Mammary epithelial cell (primary cell): ENCODE measurements around the gene SHROOM1.

Experiments used
- EZH2 ChIP-seq: IDR thresholded peaks from 2 replicates; pipeline ENCODE4 v1.6.1; 2012; ENCODE audit warnings: low read length, inconsistent platforms, borderline replicate concordance
- TF ChIP-seq, protein P1 (sequence below), 2 donors: IDR thresholded peaks in 1 of 2; conservative IDR thresholded peaks in 1 of 2; 2 replicates each; pipeline ENCODE4 v1.5.1; 2011 to 2012; ENCODE audit warnings: inconsistent platforms in 2 of 2, low read length in 2 of 2, mild to moderate bottlenecking in 2 of 2, control low read depth in 1 of 2, low read depth in 1 of 2; ENCODE audit not compliant: insufficient read depth in 1 of 2; ENCODE audit errors: extremely low read depth in 1 of 2

DNA sequence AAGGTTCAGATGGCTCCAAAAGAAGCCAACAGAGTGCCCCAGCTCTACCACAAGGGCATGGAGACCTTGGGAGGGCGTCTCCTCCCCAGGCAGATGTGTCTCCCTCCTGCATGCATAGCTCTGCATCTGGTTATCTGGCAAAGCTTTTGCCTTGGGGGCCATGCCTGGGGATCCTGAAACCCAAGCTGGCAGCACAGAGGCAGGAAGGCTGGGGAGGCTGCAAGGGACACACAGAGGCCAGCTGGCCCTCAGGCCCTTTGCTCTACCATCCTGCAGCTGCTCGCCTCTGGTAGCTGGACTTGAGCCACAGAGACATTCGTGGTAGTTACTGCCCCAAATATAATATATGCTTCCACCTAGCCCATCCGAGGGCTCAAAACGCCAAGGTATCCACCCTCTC lies 57.3 kb downstream of the SHROOM1 start:
- TF ChIP-seq, protein P1, sequence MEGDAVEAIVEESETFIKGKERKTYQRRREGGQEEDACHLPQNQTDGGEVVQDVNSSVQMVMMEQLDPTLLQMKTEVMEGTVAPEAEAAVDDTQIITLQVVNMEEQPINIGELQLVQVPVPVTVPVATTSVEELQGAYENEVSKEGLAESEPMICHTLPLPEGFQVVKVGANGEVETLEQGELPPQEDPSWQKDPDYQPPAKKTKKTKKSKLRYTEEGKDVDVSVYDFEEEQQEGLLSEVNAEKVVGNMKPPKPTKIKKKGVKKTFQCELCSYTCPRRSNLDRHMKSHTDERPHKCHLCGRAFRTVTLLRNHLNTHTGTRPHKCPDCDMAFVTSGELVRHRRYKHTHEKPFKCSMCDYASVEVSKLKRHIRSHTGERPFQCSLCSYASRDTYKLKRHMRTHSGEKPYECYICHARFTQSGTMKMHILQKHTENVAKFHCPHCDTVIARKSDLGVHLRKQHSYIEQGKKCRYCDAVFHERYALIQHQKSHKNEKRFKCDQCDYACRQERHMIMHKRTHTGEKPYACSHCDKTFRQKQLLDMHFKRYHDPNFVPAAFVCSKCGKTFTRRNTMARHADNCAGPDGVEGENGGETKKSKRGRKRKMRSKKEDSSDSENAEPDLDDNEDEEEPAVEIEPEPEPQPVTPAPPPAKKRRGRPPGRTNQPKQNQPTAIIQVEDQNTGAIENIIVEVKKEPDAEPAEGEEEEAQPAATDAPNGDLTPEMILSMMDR (conservative IDR thresholded peaks at IDR 0.05 in 1 of 2, IDR thresholded peaks at IDR 0.05 in 1 of 2; ENCODE audit: extremely low read depth in 1 of 2, insufficient read depth in 1 of 2, low read depth in 1 of 2, low read length in 2 of 2): no peak
- no peak for TF ChIP-seq EZH2
